HEK293 (cell line): Measurements from ENCODE around the gene ABAT.

Experiments used
- CTCF ChIA-PET: fragments of 350-600 bp; formaldehyde crosslinking; extraction: SDS; loops from one replicate; lab custom pipeline; 2021; ENCODE audit warnings: antibody characterized with exemption; lab: Yijun Ruan, JAX
- POLR2A ChIA-PET: fragments of 300-600 bp; formaldehyde crosslinking; extraction: SDS; loops from one replicate; lab custom pipeline; 2020; ENCODE audit warnings: antibody characterized with exemption, inconsistent platforms; lab: Yijun Ruan, JAX
- H3K27ac ChIP-seq: fragments of 200-500 bp; sonication (Bioruptor generic); 2 replicates; pipeline ENCODE4 v1.5.1; 2014; ENCODE audit warnings: low read depth, low read length, control low read depth, inconsistent platforms; ENCODE audit errors: extremely low read depth
- H3K36me3 ChIP-seq, 2 experiments: fragments of 200-500 bp in 1 of 2; sonication (Bioruptor generic) in 1 of 2; 1 replicate in 1 of 2; 2 replicates in 1 of 2; pipeline ENCODE4 v1.5.1; 2014 to 2017; ENCODE audit warnings: inconsistent platforms in 2 of 2, low read length in 2 of 2; ENCODE audit not compliant: control insufficient read depth in 2 of 2, insufficient read depth in 1 of 2
- H3K4me1 ChIP-seq: fragments of 200-500 bp; sonication (Bioruptor generic); 2 replicates; pipeline ENCODE4 v1.5.1; 2014; ENCODE audit warnings: mild to moderate bottlenecking, low read length, inconsistent platforms; ENCODE audit not compliant: control insufficient read depth, insufficient read depth
- H3K4me3 ChIP-seq: 2 replicates; pipeline ENCODE4 v1.5.1; 2011; ENCODE audit warnings: low read depth, mild to moderate bottlenecking, control low read depth, low read length, moderate library complexity
- H3K9me3 ChIP-seq: fragments of 200-500 bp; sonication (Bioruptor generic); 2 replicates; pipeline ENCODE4 v1.5.1; 2014; ENCODE audit warnings: low read depth, low read length, inconsistent platforms; ENCODE audit not compliant: control insufficient read depth, insufficient read depth
- BCL11B ChIP-seq: fragments of 450-650 bp; formaldehyde crosslinking; IDR thresholded peaks from 2 replicates; pipeline ENCODE4 v1.5.1; 2016; ENCODE audit warnings: low read depth, missing biosample characterization, missing genetic modification characterization
- CTCF ChIP-seq: fragments of 450-650 bp; formaldehyde crosslinking; IDR thresholded peaks from 2 replicates; pipeline ENCODE4 v1.5.1; 2016; ENCODE audit warnings: missing biosample characterization, missing genetic modification characterization
- FEZF1 ChIP-seq: fragments of 450-650 bp; formaldehyde crosslinking; IDR thresholded peaks from 2 replicates; pipeline ENCODE4 v1.5.1; 2016; ENCODE audit warnings: missing biosample characterization, missing genetic modification characterization
- GLI2 ChIP-seq: fragments of 450-650 bp; formaldehyde crosslinking; IDR thresholded peaks from 2 replicates; pipeline ENCODE4; 2017; ENCODE audit warnings: missing biosample characterization, missing genetic modification characterization, low read depth, borderline replicate concordance
- GLIS1 ChIP-seq: fragments of 450-650 bp; formaldehyde crosslinking; IDR thresholded peaks from 2 replicates; pipeline ENCODE4 v1.5.1; 2016; ENCODE audit warnings: missing biosample characterization, missing genetic modification characterization
- SP7 ChIP-seq: fragments of 450-650 bp; formaldehyde crosslinking; IDR thresholded peaks from 2 replicates; pipeline ENCODE4 v1.5.1; 2016; ENCODE audit warnings: missing biosample characterization, missing genetic modification characterization
- ZBTB21 ChIP-seq: fragments of 450-650 bp; formaldehyde crosslinking; IDR thresholded peaks from 2 replicates; pipeline ENCODE4 v1.5.1; 2017; ENCODE audit warnings: missing biosample characterization, missing genetic modification characterization
- ZBTB48 ChIP-seq: fragments of 450-650 bp; formaldehyde crosslinking; IDR thresholded peaks from 2 replicates; pipeline ENCODE4 v1.5.1; 2016; ENCODE audit warnings: missing biosample characterization, missing genetic modification characterization
- ZFP37 ChIP-seq: fragments of 450-650 bp; formaldehyde crosslinking; IDR thresholded peaks from 2 replicates; pipeline ENCODE4 v1.5.1; 2016; ENCODE audit warnings: missing biosample characterization, missing genetic modification characterization
- ZNF19 ChIP-seq: fragments of 450-650 bp; formaldehyde crosslinking; IDR thresholded peaks from 2 replicates; pipeline ENCODE4; 2016; ENCODE audit warnings: missing biosample characterization, missing genetic modification characterization, low read depth
- ZNF214 ChIP-seq: fragments of 450-650 bp; formaldehyde crosslinking; IDR thresholded peaks from 2 replicates; pipeline ENCODE4 v1.5.1; 2017; ENCODE audit warnings: missing biosample characterization, mild to moderate bottlenecking, missing genetic modification characterization, borderline replicate concordance
- ZNF354C ChIP-seq: fragments of 450-650 bp; formaldehyde crosslinking; IDR thresholded peaks from 2 replicates; pipeline ENCODE4 v1.5.1; 2016; ENCODE audit warnings: missing biosample characterization, missing genetic modification characterization, low read depth, borderline replicate concordance
- ZNF426 ChIP-seq: fragments of 450-650 bp; formaldehyde crosslinking; IDR thresholded peaks from 2 replicates; pipeline ENCODE4 v1.5.1; 2017; ENCODE audit warnings: missing biosample characterization, missing genetic modification characterization, mild to moderate bottlenecking, inconsistent platforms, moderate library complexity
- ZNF510 ChIP-seq: fragments of 450-650 bp; formaldehyde crosslinking; IDR thresholded peaks from 2 replicates; pipeline ENCODE4 v1.5.1; 2018; ENCODE audit warnings: mild to moderate bottlenecking, missing genetic modification characterization, missing biosample characterization; ENCODE audit not compliant: insufficient replicate concordance
- ZNF654 ChIP-seq: fragments of 450-650 bp; formaldehyde crosslinking; IDR thresholded peaks from 2 replicates; pipeline ENCODE4 v1.5.1; 2016; ENCODE audit warnings: low read depth, missing biosample characterization, missing genetic modification characterization
- ZNF777 ChIP-seq: fragments of 450-650 bp; formaldehyde crosslinking; IDR thresholded peaks from 2 replicates; pipeline ENCODE4 v1.5.1; 2017; ENCODE audit warnings: missing biosample characterization, missing genetic modification characterization, borderline replicate concordance
- TF ChIP-seq, protein P1 (sequence below): fragments of 450-650 bp; formaldehyde crosslinking; IDR thresholded peaks from 2 replicates; pipeline ENCODE4 v1.5.1; 2017; ENCODE audit warnings: missing biosample characterization, missing genetic modification characterization
- TF ChIP-seq, protein P2 (sequence below): fragments of 450-650 bp; formaldehyde crosslinking; conservative IDR thresholded peaks from 2 replicates; pipeline ENCODE4 v1.5.1; 2016; ENCODE audit warnings: low read depth, missing biosample characterization, missing genetic modification characterization
- TF ChIP-seq, protein P3 (sequence below): fragments of 450-650 bp; formaldehyde crosslinking; IDR thresholded peaks from 2 replicates; pipeline ENCODE4 v1.5.1; 2016; ENCODE audit warnings: missing biosample characterization, missing genetic modification characterization

Gene ABAT

GRCh38 chr16:8645141-8645521 is 29.3 kb upstream of the ABAT start:
- Histone ChIP-seq H3K27ac (no peak overlapping the region), H3K4me3 (no peak overlapping the region), H3K4me1 (no peaks in the 10 kb centered on the region), H3K36me3 (peaks cover 0 to 77% of the 10 kb centered on the region in 2 experiments; a peak in 2 of 3 replicates), H3K9me3 (no peaks in the 10 kb centered on the region)
- TF ChIP-seq GLIS1 (no peak), ZNF19 (tag by site-specific recombination) (no peak), ZNF510 (no peak), ZBTB21 (tag by site-specific recombination) (no peak), CTCF (tag by site-specific recombination) (no peak), ZBTB48 (no peak)
- CTCF ChIA-PET: interaction anchor here (1.2 kb wide), 1 partner anchor 15 kb away, joined by 3 read pairs; no protein-coding TSS in a partner anchor
- POLR2A ChIA-PET: no interaction called here

DNA sequence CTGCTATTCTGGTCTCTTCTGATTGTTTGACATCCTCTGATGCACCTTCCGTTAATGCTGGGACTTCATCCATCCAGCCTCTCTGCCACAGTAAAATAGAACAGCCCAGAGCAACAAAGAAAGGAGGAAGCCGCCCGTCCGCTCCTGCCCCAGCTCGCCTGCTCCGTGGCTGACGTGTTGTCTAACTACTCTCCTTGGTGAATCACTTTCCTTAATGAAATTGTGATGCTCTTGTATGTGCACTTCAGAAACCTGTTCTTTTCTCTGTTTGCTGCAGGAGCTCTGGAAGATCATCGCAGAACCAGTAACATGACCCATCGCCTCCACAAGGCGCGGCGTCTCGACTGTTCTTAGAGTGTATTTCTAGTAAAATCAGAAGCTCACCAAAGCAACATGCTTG is 28.6 kb upstream of the ABAT start:
- no peaks in the 10 kb centered on the region for H3K9me3 ChIP-seq
- POLR2A ChIA-PET: no interaction called here
- H3K36me3 ChIP-seq: peaks cover 0 to 75% of the 10 kb centered on the region in 2 experiments; a peak in 2 of 3 replicates
- no peaks in the 10 kb centered on the region for H3K4me1 ChIP-seq
- H3K4me3 ChIP-seq: no peak overlapping the region
- CTCF ChIA-PET: interaction anchor here (1.2 kb wide), 2 partner anchors 9 to 15 kb away, joined by 3 read pairs; no protein-coding TSS in a partner anchor
- no peak overlapping the region for H3K27ac ChIP-seq
- TF ChIP-seq ZNF426 (tag by site-specific recombination) (no peak), ZFP37 (tag by site-specific recombination) (no peak), ZNF214 (no peak), ZNF777 (tag by site-specific recombination) (no peak), SP7 (tag by site-specific recombination) (no peak), GLI2 (tag by site-specific recombination) (no peak), BCL11B (tag by site-specific recombination) (no peak), ZNF654 (tag by site-specific recombination) (no peak), ZNF354C (tag by site-specific recombination) (no peak), FEZF1 (tag by site-specific recombination) (no peak)
- TF ChIP-seq, protein P1, sequence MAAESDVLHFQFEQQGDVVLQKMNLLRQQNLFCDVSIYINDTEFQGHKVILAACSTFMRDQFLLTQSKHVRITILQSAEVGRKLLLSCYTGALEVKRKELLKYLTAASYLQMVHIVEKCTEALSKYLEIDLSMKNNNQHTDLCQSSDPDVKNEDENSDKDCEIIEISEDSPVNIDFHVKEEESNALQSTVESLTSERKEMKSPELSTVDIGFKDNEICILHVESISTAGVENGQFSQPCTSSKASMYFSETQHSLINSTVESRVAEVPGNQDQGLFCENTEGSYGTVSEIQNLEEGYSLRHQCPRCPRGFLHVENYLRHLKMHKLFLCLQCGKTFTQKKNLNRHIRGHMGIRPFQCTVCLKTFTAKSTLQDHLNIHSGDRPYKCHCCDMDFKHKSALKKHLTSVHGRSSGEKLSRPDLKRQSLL (tag by site-specific recombination): no peak
- TF ChIP-seq, protein P2, sequence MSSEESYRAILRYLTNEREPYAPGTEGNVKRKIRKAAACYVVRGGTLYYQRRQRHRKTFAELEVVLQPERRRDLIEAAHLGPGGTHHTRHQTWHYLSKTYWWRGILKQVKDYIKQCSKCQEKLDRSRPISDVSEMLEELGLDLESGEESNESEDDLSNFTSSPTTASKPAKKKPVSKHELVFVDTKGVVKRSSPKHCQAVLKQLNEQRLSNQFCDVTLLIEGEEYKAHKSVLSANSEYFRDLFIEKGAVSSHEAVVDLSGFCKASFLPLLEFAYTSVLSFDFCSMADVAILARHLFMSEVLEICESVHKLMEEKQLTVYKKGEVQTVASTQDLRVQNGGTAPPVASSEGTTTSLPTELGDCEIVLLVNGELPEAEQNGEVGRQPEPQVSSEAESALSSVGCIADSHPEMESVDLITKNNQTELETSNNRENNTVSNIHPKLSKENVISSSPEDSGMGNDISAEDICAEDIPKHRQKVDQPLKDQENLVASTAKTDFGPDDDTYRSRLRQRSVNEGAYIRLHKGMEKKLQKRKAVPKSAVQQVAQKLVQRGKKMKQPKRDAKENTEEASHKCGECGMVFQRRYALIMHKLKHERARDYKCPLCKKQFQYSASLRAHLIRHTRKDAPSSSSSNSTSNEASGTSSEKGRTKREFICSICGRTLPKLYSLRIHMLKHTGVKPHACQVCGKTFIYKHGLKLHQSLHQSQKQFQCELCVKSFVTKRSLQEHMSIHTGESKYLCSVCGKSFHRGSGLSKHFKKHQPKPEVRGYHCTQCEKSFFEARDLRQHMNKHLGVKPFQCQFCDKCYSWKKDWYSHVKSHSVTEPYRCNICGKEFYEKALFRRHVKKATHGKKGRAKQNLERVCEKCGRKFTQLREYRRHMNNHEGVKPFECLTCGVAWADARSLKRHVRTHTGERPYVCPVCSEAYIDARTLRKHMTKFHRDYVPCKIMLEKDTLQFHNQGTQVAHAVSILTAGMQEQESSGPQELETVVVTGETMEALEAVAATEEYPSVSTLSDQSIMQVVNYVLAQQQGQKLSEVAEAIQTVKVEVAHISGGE: no peak
- TF ChIP-seq, protein P3, sequence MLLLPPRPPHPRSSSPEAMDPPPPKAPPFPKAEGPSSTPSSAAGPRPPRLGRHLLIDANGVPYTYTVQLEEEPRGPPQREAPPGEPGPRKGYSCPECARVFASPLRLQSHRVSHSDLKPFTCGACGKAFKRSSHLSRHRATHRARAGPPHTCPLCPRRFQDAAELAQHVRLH (tag by site-specific recombination): no peak
